ENCODE measurements around the gene TMEM201. TPM values are rescaled to one million over a fixed set of nuclear protein-coding genes. Genes with fewer than 3 reads are reported as not detected.

The TMEM201 gene
- total and polyA plus RNA-seq, 2 of the 13 experiments (the other 11 are each of a cell fraction or from before 2014, with no cell fraction given): 1.5 to 8.2 TPM

- no peak for TF ChIP-seq ZNF646 (CRISPR knock-in tag; IDR thresholded peaks at IDR 0.05)
- 0 out of 2 replicates have a peak, but pooled peaks have one; percentile 23 for TF ChIP-seq MYC (CRISPR knock-in tag; IDR thresholded peaks at IDR 0.05; ENCODE audit: borderline replicate concordance)
- no peak for TF ChIP-seq ZIK1 (CRISPR knock-in tag; IDR thresholded peaks at IDR 0.05; ENCODE audit: borderline replicate concordance, low read depth)
- TF ChIP-seq, protein P1, sequence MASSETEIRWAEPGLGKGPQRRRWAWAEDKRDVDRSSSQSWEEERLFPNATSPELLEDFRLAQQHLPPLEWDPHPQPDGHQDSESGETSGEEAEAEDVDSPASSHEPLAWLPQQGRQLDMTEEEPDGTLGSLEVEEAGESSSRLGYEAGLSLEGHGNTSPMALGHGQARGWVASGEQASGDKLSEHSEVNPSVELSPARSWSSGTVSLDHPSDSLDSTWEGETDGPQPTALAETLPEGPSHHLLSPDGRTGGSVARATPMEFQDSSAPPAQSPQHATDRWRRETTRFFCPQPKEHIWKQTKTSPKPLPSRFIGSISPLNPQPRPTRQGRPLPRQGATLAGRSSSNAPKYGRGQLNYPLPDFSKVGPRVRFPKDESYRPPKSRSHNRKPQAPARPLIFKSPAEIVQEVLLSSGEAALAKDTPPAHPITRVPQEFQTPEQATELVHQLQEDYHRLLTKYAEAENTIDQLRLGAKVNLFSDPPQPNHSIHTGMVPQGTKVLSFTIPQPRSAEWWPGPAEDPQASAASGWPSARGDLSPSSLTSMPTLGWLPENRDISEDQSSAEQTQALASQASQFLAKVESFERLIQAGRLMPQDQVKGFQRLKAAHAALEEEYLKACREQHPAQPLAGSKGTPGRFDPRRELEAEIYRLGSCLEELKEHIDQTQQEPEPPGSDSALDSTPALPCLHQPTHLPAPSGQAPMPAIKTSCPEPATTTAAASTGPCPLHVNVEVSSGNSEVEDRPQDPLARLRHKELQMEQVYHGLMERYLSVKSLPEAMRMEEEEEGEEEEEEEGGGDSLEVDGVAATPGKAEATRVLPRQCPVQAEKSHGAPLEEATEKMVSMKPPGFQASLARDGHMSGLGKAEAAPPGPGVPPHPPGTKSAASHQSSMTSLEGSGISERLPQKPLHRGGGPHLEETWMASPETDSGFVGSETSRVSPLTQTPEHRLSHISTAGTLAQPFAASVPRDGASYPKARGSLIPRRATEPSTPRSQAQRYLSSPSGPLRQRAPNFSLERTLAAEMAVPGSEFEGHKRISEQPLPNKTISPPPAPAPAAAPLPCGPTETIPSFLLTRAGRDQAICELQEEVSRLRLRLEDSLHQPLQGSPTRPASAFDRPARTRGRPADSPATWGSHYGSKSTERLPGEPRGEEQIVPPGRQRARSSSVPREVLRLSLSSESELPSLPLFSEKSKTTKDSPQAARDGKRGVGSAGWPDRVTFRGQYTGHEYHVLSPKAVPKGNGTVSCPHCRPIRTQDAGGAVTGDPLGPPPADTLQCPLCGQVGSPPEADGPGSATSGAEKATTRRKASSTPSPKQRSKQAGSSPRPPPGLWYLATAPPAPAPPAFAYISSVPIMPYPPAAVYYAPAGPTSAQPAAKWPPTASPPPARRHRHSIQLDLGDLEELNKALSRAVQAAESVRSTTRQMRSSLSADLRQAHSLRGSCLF (CRISPR knock-in tag; IDR thresholded peaks at IDR 0.05; ENCODE audit: borderline replicate concordance): no peak
- TF ChIP-seq FOXJ3 (CRISPR knock-in tag; IDR thresholded peaks at IDR 0.05; ENCODE audit: borderline replicate concordance): no peak
- TF ChIP-seq ZNF207 (IDR thresholded peaks at IDR 0.05; ENCODE audit: borderline replicate concordance): no peak
- no peak for TF ChIP-seq ZFP36 (IDR thresholded peaks at IDR 0.05; ENCODE audit: borderline replicate concordance, low read depth, low read length, partially characterized antibody)
- no peak for TF ChIP-seq SKI (IDR thresholded peaks at IDR 0.05; ENCODE audit: partially characterized antibody)
- no peak for TF ChIP-seq USF2 (IDR thresholded peaks at IDR 0.05; ENCODE audit: low read depth, low read length)
- no peak for TF ChIP-seq USF2 (CRISPR knock-in tag; IDR thresholded peaks at IDR 0.05; ENCODE audit: borderline replicate concordance)
- no peak for TF ChIP-seq ZFY (CRISPR knock-in tag; IDR thresholded peaks at IDR 0.05)
- TF ChIP-seq ZNF850 (CRISPR knock-in tag; conservative IDR thresholded peaks at IDR 0.05): no peak
- peak; percentile 50; the same call in 1 of the 2 replicates for TF ChIP-seq FOXK2 (IDR thresholded peaks at IDR 0.05)
- no peak for TF ChIP-seq PAF1 (CRISPR knock-in tag; IDR thresholded peaks at IDR 0.05)
- TF ChIP-seq TBX3 (IDR thresholded peaks at IDR 0.05; ENCODE audit: borderline replicate concordance): no peak
These were observed 5.1 kb downstream of the TMEM201 start (continued) for GRCh38 chr1:9593492-9594465.
